Measurements from ENCODE around the gene AJM1. TPM values are rescaled to one million over a fixed set of nuclear protein-coding genes. Genes with fewer than 3 reads are reported as not detected.

The AJM1 gene
- total RNA-seq, 1 donor from 2014 or later, result 4.4 TPM

- no peak for TF ChIP-seq CTCF (IDR thresholded peaks at IDR 0.05)
- no peak for DNase-seq (ENCODE audit: extremely low spot score, unreplicated experiment)
- Mint-ChIP-seq H3K27ac (ENCODE audit: unreplicated experiment) (no peak overlapping the region), H3K9me3 (ENCODE audit: unreplicated experiment) (no peaks in the 10 kb centered on the region), H3K27me3 (ENCODE audit: unreplicated experiment) (no peaks in the 10 kb centered on the region), H3K4me3 (ENCODE audit: unreplicated experiment) (no peak overlapping the region), H3K36me3 (ENCODE audit: unreplicated experiment) (peaks cover 7% of the 10 kb centered on the region), H3K4me1 (ENCODE audit: unreplicated experiment) (peaks cover 3% of the 10 kb centered on the region)
These were observed 16.8 kb downstream of the AJM1 start for GRCh38 chr9:136858844-136859757.

GRCh38 chr9:136860529-136860928, 18.3 kb downstream of the AJM1 start:
- TF ChIP-seq CTCF (IDR thresholded peaks at IDR 0.05), result no peak
- Mint-ChIP-seq H3K27me3 (ENCODE audit: unreplicated experiment) (no peaks in the 10 kb centered on the region), H3K4me1 (ENCODE audit: unreplicated experiment) (peaks cover 12% of the 10 kb centered on the region), H3K27ac (ENCODE audit: unreplicated experiment) (no peak overlapping the region), H3K36me3 (ENCODE audit: unreplicated experiment) (peaks cover 7% of the 10 kb centered on the region), H3K4me3 (ENCODE audit: unreplicated experiment) (no peak overlapping the region), H3K9me3 (ENCODE audit: unreplicated experiment) (no peaks in the 10 kb centered on the region)
- no peak for DNase-seq (ENCODE audit: extremely low spot score, unreplicated experiment)

GRCh38 chr9:136860933-136861873, 18.9 kb downstream of the AJM1 start:
- H3K36me3 Mint-ChIP-seq (ENCODE audit: unreplicated experiment), result peaks cover 7% of the 10 kb centered on the region

GRCh38 chr9:136861874-136862457, 19.7 kb downstream of the AJM1 start:
- no peak for DNase-seq (ENCODE audit: extremely low spot score, unreplicated experiment)
- Mint-ChIP-seq H3K4me1 (ENCODE audit: unreplicated experiment) (peaks cover 12% of the 10 kb centered on the region), H3K4me3 (ENCODE audit: unreplicated experiment) (no peak overlapping the region), H3K27ac (ENCODE audit: unreplicated experiment) (no peak overlapping the region), H3K36me3 (ENCODE audit: unreplicated experiment) (peaks cover 7% of the 10 kb centered on the region), H3K27me3 (ENCODE audit: unreplicated experiment) (no peaks in the 10 kb centered on the region), H3K9me3 (ENCODE audit: unreplicated experiment) (no peaks in the 10 kb centered on the region)
- TF ChIP-seq CTCF (IDR thresholded peaks at IDR 0.05), result no peak

More at GRCh38 chr9:136860933-136861873, 18.9 kb downstream of the AJM1 start:
- H3K27me3 Mint-ChIP-seq (ENCODE audit: unreplicated experiment), result no peaks in the 10 kb centered on the region
- H3K27ac Mint-ChIP-seq (ENCODE audit: unreplicated experiment), result no peak overlapping the region
- H3K9me3 Mint-ChIP-seq (ENCODE audit: unreplicated experiment), result no peaks in the 10 kb centered on the region
- no peak overlapping the region for H3K4me3 Mint-ChIP-seq (ENCODE audit: unreplicated experiment)
- H3K4me1 Mint-ChIP-seq (ENCODE audit: unreplicated experiment), result peaks cover 12% of the 10 kb centered on the region
- TF ChIP-seq CTCF (IDR thresholded peaks at IDR 0.05), result no peak
- DNase-seq (ENCODE audit: extremely low spot score, unreplicated experiment), result no peak

All from osteocyte (in vitro differentiated cells).